Astrocyte of the hippocampus (primary cell): Measurements from ENCODE around the gene RAB28.

Experiments used
- DNase-seq: peaks from one replicate; pipeline ENCODE4 v3.0.0; 2011; ENCODE audit warnings: low read depth, low spot score

RAB28 gene

GRCh38 chr4:13509442-13509841 lies 25.3 kb upstream of the RAB28 start:
- no peak for DNase-seq

- DNase-seq: no peak
Measured at GRCh38 chr4:13504374-13504773, 20.2 kb upstream of the RAB28 start.

- no peak for DNase-seq
Measured at GRCh38 chr4:13498469-13498868, 14.3 kb upstream of the RAB28 start.

- DNase-seq: no peak
Measured at GRCh38 chr4:13496605-13497004, 12.5 kb upstream of the RAB28 start.

- no peak for DNase-seq
Measured at GRCh38 chr4:13495753-13496152, 11.6 kb upstream of the RAB28 start.

GRCh38 chr4:13493793-13494192 lies 9.7 kb upstream of the RAB28 start:
- no peak for DNase-seq

- no peak for DNase-seq
Measured at GRCh38 chr4:13492747-13493146, 8.6 kb upstream of the RAB28 start.

- DNase-seq: no peak
Measured at GRCh38 chr4:13484749-13485221, 645 bp upstream of the RAB28 start.

- peak; percentile 83 for DNase-seq
Measured at GRCh38 chr4:13483768-13484121, 395 bp downstream of the RAB28 start.

- peak; percentile 38 for DNase-seq
Measured at GRCh38 chr4:13483136-13483767, 888 bp downstream of the RAB28 start.

- peak; percentile 52 for DNase-seq
Measured at GRCh38 chr4:13481569-13481968, 2.6 kb downstream of the RAB28 start.

GRCh38 chr4:13478707-13479106 lies 5.4 kb downstream of the RAB28 start:
- no peak for DNase-seq

GRCh38 chr4:13478131-13478530 lies 6.0 kb downstream of the RAB28 start:
- no peak for DNase-seq

- DNase-seq: peak; percentile 61
Measured at GRCh38 chr4:13476915-13477314, 7.2 kb downstream of the RAB28 start.

GRCh38 chr4:13476152-13476551 lies 8.0 kb downstream of the RAB28 start:
- no peak for DNase-seq

GRCh38 chr4:13471400-13471799 lies 12.7 kb downstream of the RAB28 start:
- no peak for DNase-seq

- DNase-seq: no peak
Measured at GRCh38 chr4:13470379-13470778, 13.8 kb downstream of the RAB28 start.

- no peak for DNase-seq
Measured at GRCh38 chr4:13464973-13465372, 19.2 kb downstream of the RAB28 start.

GRCh38 chr4:13464543-13464942 lies 19.6 kb downstream of the RAB28 start:
- no peak for DNase-seq

GRCh38 chr4:13461191-13461905 lies 22.8 kb downstream of the RAB28 start:
- peak; percentile 23 for DNase-seq

- DNase-seq: peak; percentile 11
Measured at GRCh38 chr4:13455411-13455810, 28.7 kb downstream of the RAB28 start.

- DNase-seq: no peak
Measured at GRCh38 chr4:13454786-13455185, 29.4 kb downstream of the RAB28 start.

GRCh38 chr4:13452927-13453579 lies 31.1 kb downstream of the RAB28 start:
- no peak for DNase-seq
